Activated CD8-positive, alpha-beta memory T cell treated with anti-CD3 and anti-CD28 coated beads for 1 hour (primary cell): ENCODE results near the gene INPP4B.
A peak's percentile ranks its signal among the peaks of the same experiment; 100 is the strongest.

Source experiments
- DNase-seq, 2 donors: peaks; one replicate each; pipeline ENCODE4 v3.0.0-alpha.2; 2020; ENCODE audit warnings: low read depth in 1 of 2; ENCODE audit errors: extremely low read depth in 1 of 2

The INPP4B gene

GRCh38 chr4:142595222-142595871 is 250.8 kb downstream of the INPP4B start:
- no peak for DNase-seq

GRCh38 chr4:142585411-142585810 is 260.7 kb downstream of the INPP4B start:
- no peak for DNase-seq

GRCh38 chr4:142583708-142584107 is 262.4 kb downstream of the INPP4B start:
- no peak for DNase-seq

DNA sequence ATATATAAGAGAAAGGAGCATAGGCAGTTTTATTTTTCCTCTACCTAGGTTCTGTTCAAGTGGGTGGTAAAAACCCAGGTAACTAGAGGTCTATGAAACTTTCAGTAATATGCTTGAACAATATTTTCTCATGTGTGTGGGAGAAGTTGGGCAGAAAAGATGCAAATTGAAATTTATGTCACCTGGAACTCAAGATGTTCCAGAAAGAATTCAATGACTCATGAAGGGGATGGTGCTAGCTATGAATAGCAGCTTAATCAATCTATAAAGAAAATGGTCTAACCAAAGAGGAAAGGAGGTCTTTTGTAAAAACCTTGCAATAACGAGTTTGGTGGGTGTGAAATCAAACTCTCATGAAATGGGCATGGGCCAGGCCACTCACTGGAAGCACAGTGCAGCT is 263.8 kb downstream of the INPP4B start:
- no peak for DNase-seq

DNA sequence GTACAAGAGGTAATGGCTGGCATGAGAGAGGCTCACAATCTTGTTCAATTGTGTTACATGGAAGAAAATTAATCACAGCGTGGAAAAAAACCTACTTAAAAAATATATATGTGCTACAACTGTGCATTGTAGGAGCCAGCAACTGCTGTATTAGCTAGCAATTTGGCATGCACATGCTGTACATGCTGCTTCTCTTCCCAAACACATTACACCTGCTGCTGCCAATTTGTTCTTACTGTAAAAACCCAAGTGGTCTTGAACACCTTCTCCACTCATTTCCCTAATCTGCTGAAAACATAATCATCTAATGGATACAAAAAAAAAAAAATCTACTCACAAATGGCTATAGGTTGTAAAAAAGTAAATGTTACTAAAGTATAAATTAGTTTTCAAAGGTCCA is 264.2 kb downstream of the INPP4B start:
- no peak for DNase-seq

DNA sequence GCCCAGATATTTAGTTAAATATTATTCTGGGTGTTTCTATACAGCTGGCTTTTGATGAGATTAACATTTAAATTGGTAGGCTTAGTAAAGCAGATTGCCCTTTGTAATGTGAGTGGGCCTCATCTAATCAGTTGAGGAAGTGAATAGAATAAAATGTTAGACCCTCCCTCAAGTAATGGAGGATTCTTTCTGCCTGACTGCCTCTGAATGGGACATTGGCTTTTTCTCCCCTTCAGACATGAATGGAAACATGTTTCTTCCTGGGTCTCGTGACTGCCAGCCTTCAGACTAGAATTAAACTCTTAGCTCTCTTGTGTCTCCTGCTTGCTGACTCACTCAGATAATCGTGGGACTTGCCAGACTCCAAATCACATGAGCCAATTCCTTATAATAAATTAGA is 266.7 kb downstream of the INPP4B start:
- DNase-seq, result no peak

- DNase-seq, result no peak
Measured at GRCh38 chr4:142574306-142574705, 271.8 kb downstream of the INPP4B start.

GRCh38 chr4:142572071-142572470 is 274.0 kb downstream of the INPP4B start:
- no peak for DNase-seq

DNA sequence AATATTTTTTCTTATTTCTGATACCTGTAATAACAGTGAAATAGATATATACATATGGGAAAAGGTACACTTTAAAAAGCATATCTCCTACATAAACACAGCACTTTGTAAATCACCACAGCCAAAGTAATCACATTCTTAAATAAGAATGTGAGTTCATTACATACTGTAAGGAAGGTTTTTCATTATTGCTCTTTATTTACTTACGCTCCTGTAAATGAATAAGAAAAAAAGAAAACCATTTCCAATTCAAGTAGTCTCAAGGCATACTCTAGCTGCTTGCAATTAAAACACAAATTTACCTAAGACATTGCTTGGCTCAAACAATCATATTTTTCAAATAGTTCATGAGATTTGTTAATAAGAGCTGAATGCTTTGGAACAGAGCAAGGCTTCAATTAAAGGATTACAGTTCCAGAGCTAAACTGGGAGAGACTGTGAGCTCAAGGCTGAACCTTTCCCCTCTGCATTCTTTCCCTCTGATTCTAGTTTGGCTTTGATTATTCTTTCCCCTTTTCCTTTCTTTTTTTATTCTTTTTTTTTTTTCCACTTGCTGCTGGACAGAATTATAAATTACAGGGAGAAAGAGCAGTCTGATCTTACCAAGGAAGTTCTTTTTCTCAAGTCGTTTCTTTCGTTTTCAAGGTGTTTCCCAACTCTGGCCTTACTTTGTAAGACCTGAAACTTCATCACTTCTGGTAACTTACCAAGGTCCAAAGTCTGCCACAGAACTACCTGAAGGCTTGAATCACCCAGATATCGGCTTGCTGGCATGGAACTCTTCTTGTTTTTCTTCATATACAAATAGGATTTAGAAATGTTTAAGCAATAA is 278.3 kb downstream of the INPP4B start:
- no peak for DNase-seq

- DNase-seq, result peak in 1 of 2 donors; percentile 4
Measured at GRCh38 chr4:142567199-142567598, 278.9 kb downstream of the INPP4B start.

- no peak for DNase-seq
Measured at GRCh38 chr4:142566777-142567176, 279.3 kb downstream of the INPP4B start.

DNA sequence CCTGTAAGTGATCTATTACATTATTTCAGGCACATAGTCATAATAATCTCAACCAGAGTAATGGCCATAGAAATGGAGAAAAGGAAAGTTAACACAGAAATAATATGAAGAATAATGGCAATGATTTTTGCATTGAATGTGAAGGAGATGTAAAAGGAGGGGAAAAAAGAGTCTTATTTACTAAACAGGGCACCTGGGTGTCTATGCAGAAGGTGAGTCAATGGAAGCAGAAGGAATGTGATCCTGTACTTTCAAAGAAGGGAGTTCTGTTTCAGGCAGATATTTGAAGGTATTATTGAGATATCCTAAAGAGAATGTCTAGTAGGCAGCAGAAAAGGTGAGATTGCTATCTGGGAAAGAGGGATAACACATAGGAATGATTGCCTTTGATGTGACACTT is 279.9 kb downstream of the INPP4B start:
- no peak for DNase-seq

DNA sequence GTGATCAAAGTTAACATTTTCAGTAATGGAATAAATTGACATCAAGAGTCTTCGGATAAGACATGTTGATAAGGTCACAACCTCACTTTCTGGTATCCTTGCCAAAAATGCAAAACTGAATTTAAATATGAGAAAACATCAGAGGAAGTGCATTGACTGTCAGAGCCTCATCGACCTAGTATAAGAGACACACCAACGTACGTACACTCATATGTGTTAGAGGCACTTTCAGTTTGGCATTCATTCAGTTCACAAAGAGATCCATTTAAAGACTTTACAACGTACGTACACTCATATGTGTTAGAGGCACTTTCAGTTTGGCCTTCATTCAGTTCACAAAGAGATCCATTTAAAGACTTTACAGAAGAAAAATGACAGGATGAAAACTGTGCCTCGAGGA is 280.3 kb downstream of the INPP4B start:
- no peak for DNase-seq

DNA sequence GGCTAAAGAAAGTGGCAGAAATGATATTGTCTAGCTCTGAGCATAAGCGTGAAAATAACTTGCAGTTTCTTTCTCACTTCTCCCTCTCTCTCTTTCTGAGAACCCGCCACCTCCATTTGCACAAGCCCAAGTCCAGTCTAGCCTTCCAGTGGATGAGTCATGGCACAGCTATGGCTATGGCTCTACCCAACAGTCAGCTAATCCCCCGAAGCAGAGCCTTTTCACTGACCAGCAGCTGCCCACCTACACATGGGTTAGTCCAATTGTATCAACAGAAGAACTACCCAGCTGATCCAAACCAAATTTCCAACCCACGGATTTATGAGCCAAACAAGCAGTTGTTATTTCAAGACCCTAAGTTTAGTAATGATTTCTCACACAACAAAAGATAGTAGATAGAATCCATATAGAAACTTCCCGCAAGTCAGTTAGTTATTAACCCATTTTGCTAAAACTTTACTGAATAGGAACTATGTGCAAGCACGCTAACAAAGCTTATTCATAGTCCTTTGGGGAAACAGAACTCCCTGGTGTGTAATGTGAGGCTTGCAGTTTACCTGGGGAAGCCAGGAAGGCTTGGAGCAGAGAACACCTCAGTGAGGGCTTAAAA is 282.3 kb downstream of the INPP4B start:
- DNase-seq, result no peak

DNA sequence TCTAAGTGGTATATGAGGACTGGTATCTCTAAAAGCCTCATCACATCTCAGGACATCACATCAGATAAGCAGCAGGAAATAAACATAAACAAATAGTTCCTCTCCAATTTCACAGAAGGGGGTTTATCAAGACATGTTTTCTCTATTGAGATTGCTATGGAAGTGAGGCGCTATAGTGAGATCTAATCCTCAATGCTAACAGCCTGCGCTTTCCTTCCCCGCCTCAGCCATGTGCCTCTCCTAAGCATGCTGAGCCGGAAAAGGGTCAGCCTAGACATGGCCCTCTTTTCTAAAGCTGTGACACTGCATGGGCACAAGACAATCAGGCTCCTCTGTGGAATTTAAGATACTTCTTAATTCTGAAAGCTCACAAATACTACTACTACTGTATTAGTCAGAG is 286.1 kb downstream of the INPP4B start:
- no peak for DNase-seq

DNA sequence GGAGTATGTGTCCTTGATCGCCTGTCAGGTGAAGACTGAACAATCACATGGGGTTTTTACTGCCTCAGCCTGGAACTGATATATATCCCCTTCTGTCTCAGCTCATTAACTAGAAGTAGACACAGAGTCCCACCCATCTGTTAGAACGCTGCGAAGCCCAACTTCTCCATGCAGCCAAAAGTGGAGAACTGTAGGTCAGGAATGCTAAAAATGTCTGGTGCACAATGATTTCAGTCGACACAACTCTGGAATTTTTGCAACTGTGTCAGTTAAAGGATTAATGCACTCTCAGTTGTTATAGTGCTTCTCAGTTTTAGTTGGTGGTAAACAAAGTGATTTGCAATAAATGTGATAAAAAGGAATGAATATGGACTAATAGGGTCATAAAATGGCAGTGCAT is 287.2 kb downstream of the INPP4B start:
- DNase-seq, result no peak

DNA sequence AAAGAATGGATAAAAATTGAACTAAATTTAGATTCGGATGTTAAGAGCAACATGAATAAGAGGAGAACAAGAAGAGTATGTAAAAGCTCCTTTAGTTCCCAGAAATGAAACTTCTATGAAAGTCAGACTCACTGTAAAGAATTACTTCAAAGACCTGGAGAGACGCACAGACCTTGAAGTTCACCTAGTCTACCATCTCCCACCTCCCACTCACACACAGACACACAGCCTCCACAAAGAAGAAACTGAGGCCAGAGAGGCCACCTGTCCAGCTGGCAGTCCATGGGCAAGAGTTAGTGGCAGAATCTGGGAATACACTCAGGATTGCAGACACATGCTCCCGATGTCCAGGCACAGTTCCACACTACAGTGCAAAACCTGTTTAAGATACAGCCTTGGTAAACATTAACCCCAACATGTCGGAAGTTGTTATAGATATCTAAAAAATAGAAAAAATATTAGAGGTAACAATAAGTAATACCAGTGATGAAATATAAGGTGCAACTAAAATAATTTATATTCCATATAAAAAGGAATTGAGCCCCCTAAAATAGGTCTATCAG is 288.8 kb downstream of the INPP4B start:
- no peak for DNase-seq

DNA sequence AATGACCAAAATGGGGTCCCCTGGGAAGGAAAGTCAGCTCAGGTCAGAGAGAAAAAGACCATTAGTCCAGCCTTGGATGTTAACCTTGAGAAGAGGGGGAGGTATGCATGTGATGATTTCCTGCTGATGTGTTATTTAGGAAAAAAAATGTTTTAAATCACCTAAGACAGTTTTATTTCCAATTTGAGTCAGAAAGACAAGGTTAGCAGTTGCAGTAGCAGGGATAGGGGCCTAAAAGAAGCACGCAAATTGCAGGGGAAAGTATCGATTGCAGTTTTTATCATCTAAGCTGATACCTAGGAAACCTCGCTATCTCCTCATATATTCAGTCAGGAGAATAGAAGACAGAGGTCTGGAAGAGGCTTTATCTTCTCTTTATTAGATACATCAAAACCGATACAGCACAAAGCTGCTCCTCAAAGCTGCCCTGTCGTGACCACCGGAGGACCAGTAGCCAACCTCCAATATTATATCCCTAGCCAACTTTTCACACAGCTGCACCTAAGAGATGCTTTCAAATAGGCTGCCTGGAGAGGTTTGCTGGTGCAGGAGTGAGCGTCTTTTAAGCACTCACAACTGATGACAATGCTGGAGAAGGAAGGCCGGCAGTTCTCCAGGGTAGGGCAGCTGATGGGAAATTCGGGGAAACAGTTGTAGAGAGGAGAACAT is 289.4 kb downstream of the INPP4B start:
- DNase-seq, result no peak

- DNase-seq, result no peak
Measured at GRCh38 chr4:142556048-142556447, 290.1 kb downstream of the INPP4B start.

DNA sequence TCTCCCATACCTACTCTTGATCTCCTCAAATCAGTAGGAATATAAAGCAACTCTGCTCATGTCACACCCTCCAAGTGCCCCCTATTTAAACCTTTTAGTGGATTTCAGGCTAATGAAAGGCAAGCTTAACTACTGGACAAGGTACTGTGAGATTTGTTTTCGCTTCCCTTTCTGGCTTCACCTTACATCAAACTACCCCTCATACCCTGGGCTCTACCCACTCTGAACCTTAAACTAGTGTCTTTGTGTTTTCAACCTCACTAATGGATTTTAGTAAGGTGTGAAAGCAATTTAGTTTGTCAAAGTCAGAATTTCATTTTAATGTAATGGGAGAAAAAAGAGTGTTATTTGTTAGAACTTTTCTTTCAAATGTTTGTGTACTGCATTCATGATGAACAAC is 291.7 kb downstream of the INPP4B start:
- no peak for DNase-seq
